HK-2 (cell line): ENCODE measurements around the gene NRXN2.

Experiments used
- DNase-seq: peaks from one replicate; pipeline ENCODE4 v3.0.0-alpha.2; 2018; ENCODE audit not compliant: unreplicated experiment

Gene NRXN2

GRCh38 chr11:64592656-64593055, 130.3 kb downstream of the NRXN2 start:
- DNase-seq = no peak

- no peak for DNase-seq
Measured at GRCh38 chr11:64592234-64592615, 130.8 kb downstream of the NRXN2 start.

- no peak for DNase-seq
Measured at GRCh38 chr11:64591257-64592233, 131.5 kb downstream of the NRXN2 start.

- DNase-seq = no peak
Measured at GRCh38 chr11:64590763-64591221, 132.2 kb downstream of the NRXN2 start, which contains the start of gene SLC22A12. SLC22A12 (plus strand) TSS chr11:64591220; CDS start chr11:64591557, 337 bp downstream.

- no peak for DNase-seq
Measured at GRCh38 chr11:64588701-64589100, 134.3 kb downstream of the NRXN2 start.

- DNase-seq = no peak
Measured at GRCh38 chr11:64586366-64586765, 136.6 kb downstream of the NRXN2 start.

- no peak for DNase-seq
Measured at GRCh38 chr11:64585150-64585549, 137.8 kb downstream of the NRXN2 start.

- no peak for DNase-seq
Measured at GRCh38 chr11:64583296-64584262, 139.4 kb downstream of the NRXN2 start.

GRCh38 chr11:64582885-64583284, 140.1 kb downstream of the NRXN2 start:
- DNase-seq = no peak

- no peak for DNase-seq
Measured at GRCh38 chr11:64581057-64581523, 141.9 kb downstream of the NRXN2 start.

GRCh38 chr11:64580412-64580811, 142.6 kb downstream of the NRXN2 start:
- DNase-seq = no peak

GRCh38 chr11:64577202-64577601, 145.8 kb downstream of the NRXN2 start:
- DNase-seq = no peak

- no peak for DNase-seq
Measured at GRCh38 chr11:64572143-64572542, 150.9 kb downstream of the NRXN2 start.

- DNase-seq = no peak
Measured at GRCh38 chr11:64571410-64572091, 151.4 kb downstream of the NRXN2 start.

GRCh38 chr11:64571050-64571409, 152.0 kb downstream of the NRXN2 start:
- no peak for DNase-seq

GRCh38 chr11:64570341-64570740, 152.7 kb downstream of the NRXN2 start:
- no peak for DNase-seq

- no peak for DNase-seq
Measured at GRCh38 chr11:64569300-64569970, 153.6 kb downstream of the NRXN2 start.

GRCh38 chr11:64568584-64569140, 154.3 kb downstream of the NRXN2 start:
- no peak for DNase-seq

GRCh38 chr11:64568041-64568571, 154.9 kb downstream of the NRXN2 start:
- no peak for DNase-seq
